GM12891 (cell line): ENCODE measurements around the gene ZSWIM7.

ENCODE experiments used
- POLR2A ChIP-seq: IDR thresholded peaks from 2 replicates; pipeline ENCODE4 v1.6.1; 2011; ENCODE audit warnings: low read depth, low read length, control low read depth
- SPI1 ChIP-seq: IDR thresholded peaks from 2 replicates; pipeline ENCODE4 v1.6.1; 2011; ENCODE audit warnings: low read depth, low read length, control low read depth
- TAF1 ChIP-seq: IDR thresholded peaks from 2 replicates; pipeline ENCODE4 v1.6.1; 2011; ENCODE audit warnings: low read depth, low read length, control low read depth

GRCh38 chr17:15952916-15953790 lies 46.4 kb downstream of the ZSWIM7 start:
- TF ChIP-seq POLR2A, result no peak
- no peak for TF ChIP-seq TAF1
- TF ChIP-seq SPI1, result no peak
